VCaP (cell line): ENCODE results near the gene VTI1A.

ENCODE experiments used
- H3K27ac ChIP-seq: fragments of 450-650 bp; 2 replicates; pipeline ENCODE4 v1.5.1; 2017
- CTCF ChIP-seq: fragments of 450-650 bp; conservative IDR thresholded peaks from 2 replicates; pipeline ENCODE4 v1.5.1; 2017; ENCODE audit warnings: mild to moderate bottlenecking, moderate library complexity

VTI1A gene

GRCh38 chr10:112653851-112654250, 206.8 kb downstream of the VTI1A start:
- no peak for TF ChIP-seq CTCF
- no peak overlapping the region for H3K27ac ChIP-seq

- no peak for TF ChIP-seq CTCF
Observed at GRCh38 chr10:112654794-112655193, 207.8 kb downstream of the VTI1A start.

GRCh38 chr10:112655722-112656121, 208.7 kb downstream of the VTI1A start:
- no peak overlapping the region for H3K27ac ChIP-seq
- no peak for TF ChIP-seq CTCF

More at GRCh38 chr10:112654794-112655193, 207.8 kb downstream of the VTI1A start:
- no peak overlapping the region for H3K27ac ChIP-seq

GRCh38 chr10:112658465-112658864, 211.4 kb downstream of the VTI1A start:
- no peak overlapping the region for H3K27ac ChIP-seq
- no peak for TF ChIP-seq CTCF

GRCh38 chr10:112658900-112659638, 212.1 kb downstream of the VTI1A start:
- H3K27ac ChIP-seq: no peak overlapping the region

GRCh38 chr10:112663234-112664125, 216.5 kb downstream of the VTI1A start:
- no peak for TF ChIP-seq CTCF
- H3K27ac ChIP-seq: no peak overlapping the region

More at GRCh38 chr10:112658900-112659638, 212.1 kb downstream of the VTI1A start:
- TF ChIP-seq CTCF: no peak

GRCh38 chr10:112666094-112666493, 219.1 kb downstream of the VTI1A start:
- H3K27ac ChIP-seq: no peak overlapping the region
- no peak for TF ChIP-seq CTCF
